PFSK-1 (cell line): ENCODE measurements around the gene TEAD3.

Source experiments
- FOXP2 ChIP-seq: optimal IDR thresholded peaks from 2 replicates; pipeline ENCODE3; 2011; ENCODE audit warnings: borderline replicate concordance, control low read depth, inconsistent platforms; ENCODE audit not compliant: insufficient read depth; ENCODE audit errors: extremely low read length, extremely low read depth
- POLR2AphosphoS5 ChIP-seq: IDR thresholded peaks from 2 replicates; pipeline ENCODE4 v1.6.1; 2012; ENCODE audit warnings: low read depth, mild to moderate bottlenecking, control low read depth, low read length, moderate library complexity
- REST ChIP-seq, 2 experiments: IDR thresholded peaks; 2 replicates each; pipeline versions ENCODE4 v1.6.1 to v1.8.0; 2011 to 2012; ENCODE audit warnings: low read depth in 2 of 2, low read length in 2 of 2, control low read depth in 1 of 2, inconsistent platforms in 1 of 2, mild to moderate bottlenecking in 1 of 2, moderate library complexity in 1 of 2; ENCODE audit not compliant: insufficient read depth in 1 of 2
- SIN3A ChIP-seq: IDR thresholded peaks from 2 replicates; pipeline ENCODE4 v1.6.1; 2012; ENCODE audit warnings: mild to moderate bottlenecking, low read length, moderate library complexity, borderline replicate concordance; ENCODE audit not compliant: insufficient read depth
- TAF1 ChIP-seq: IDR thresholded peaks from 2 replicates; pipeline ENCODE4 v1.6.1; 2012; ENCODE audit warnings: low read length, control low read depth, borderline replicate concordance; ENCODE audit not compliant: insufficient read depth

- no peak for TF ChIP-seq POLR2AphosphoS5
- TF ChIP-seq REST (IDR thresholded peaks at IDR 0.05; ENCODE audit: insufficient read depth in 1 of 2, low read depth in 2 of 2, low read length in 2 of 2) = no peak
- no peak for TF ChIP-seq FOXP2
- no peak for TF ChIP-seq SIN3A
- no peak for TF ChIP-seq TAF1
Observed at GRCh38 chr6:35522660-35523658, 26.1 kb upstream of the TEAD3 start.
